Measurements from ENCODE around the gene SLC39A1.

DNA sequence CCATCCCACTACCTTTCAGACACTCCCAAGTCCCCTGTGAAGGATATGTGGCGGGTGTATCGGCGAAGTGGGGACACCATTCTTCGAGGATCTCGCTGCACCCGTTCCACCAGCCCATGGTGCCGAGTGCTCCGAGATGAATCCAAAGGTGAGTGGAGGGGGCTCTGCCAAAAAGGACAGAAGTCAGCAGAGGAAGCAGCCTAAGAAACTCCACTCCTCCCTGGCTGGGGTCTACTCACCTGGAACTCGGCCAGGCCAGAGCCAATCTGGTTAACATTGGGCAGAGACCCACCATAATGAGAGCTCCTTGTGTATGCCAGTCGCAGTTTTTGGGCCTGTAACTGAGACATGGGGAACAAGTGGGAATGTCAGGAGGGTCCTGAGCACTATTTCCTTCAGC lies 8.5 kb downstream of the SLC39A1 start:
- TF ChIP-seq, protein P1, sequence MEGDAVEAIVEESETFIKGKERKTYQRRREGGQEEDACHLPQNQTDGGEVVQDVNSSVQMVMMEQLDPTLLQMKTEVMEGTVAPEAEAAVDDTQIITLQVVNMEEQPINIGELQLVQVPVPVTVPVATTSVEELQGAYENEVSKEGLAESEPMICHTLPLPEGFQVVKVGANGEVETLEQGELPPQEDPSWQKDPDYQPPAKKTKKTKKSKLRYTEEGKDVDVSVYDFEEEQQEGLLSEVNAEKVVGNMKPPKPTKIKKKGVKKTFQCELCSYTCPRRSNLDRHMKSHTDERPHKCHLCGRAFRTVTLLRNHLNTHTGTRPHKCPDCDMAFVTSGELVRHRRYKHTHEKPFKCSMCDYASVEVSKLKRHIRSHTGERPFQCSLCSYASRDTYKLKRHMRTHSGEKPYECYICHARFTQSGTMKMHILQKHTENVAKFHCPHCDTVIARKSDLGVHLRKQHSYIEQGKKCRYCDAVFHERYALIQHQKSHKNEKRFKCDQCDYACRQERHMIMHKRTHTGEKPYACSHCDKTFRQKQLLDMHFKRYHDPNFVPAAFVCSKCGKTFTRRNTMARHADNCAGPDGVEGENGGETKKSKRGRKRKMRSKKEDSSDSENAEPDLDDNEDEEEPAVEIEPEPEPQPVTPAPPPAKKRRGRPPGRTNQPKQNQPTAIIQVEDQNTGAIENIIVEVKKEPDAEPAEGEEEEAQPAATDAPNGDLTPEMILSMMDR (IDR thresholded peaks at IDR 0.05): no peak
- no peak for TF ChIP-seq POLR2A (IDR thresholded peaks at IDR 0.05)

All from tibial nerve (tissue), 3 donors.